ENCODE data around the gene MISP.

MISP gene

DNA sequence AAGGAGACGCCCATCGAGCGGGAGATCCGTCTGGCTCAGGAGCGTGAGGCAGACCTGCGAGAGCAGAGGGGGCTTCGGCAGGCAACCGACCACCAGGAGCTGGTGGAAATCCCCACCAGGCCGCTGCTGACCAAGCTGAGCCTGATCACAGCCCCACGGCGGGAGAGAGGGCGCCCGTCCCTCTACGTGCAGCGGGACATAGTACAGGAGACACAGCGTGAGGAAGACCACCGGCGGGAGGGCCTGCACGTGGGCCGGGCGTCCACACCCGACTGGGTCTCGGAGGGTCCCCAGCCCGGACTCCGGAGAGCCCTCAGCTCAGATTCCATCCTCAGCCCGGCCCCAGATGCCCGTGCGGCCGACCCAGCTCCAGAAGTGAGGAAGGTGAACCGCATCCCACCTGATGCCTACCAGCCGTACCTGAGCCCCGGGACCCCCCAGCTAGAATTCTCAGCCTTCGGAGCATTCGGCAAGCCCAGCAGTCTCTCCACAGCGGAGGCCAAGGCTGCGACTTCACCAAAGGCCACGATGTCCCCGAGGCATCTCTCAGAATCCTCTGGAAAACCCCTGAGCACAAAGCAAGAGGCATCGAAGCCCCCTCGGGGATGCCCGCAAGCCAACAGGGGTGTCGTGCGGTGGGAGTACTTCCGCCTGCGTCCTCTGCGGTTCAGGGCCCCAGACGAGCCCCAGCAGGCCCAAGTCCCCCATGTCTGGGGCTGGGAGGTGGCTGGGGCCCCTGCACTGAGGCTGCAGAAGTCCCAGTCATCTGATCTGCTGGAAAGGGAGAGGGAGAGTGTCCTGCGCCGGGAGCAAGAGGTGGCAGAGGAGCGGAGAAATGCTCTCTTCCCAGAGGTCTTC lies 7.1 kb downstream of the MISP start:
- TF ChIP-seq, protein P1, sequence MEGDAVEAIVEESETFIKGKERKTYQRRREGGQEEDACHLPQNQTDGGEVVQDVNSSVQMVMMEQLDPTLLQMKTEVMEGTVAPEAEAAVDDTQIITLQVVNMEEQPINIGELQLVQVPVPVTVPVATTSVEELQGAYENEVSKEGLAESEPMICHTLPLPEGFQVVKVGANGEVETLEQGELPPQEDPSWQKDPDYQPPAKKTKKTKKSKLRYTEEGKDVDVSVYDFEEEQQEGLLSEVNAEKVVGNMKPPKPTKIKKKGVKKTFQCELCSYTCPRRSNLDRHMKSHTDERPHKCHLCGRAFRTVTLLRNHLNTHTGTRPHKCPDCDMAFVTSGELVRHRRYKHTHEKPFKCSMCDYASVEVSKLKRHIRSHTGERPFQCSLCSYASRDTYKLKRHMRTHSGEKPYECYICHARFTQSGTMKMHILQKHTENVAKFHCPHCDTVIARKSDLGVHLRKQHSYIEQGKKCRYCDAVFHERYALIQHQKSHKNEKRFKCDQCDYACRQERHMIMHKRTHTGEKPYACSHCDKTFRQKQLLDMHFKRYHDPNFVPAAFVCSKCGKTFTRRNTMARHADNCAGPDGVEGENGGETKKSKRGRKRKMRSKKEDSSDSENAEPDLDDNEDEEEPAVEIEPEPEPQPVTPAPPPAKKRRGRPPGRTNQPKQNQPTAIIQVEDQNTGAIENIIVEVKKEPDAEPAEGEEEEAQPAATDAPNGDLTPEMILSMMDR (IDR thresholded peaks at IDR 0.05; ENCODE audit: extremely low read depth, missing control alignments), result no peak
- DNase-seq (ENCODE audit: low spot score), result no peak

DNA sequence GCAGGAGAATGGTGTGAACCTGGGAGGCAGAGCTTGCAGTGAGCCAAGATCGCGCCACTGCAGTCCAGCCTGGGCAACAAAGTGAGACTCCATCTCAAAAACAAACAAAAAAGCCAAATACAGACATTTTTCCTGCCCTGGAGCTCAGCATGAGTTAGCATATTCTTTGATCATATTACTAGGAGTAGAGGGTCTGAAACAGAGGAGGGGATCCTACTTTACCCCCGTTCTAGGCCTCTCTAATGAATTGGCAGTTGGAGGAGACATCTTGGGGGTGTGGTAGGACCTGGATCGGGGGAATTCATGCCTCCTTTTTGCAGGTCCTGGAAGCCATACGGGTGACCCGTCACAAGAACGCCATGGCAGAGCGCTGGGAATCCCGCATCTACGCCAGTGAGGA lies 12.3 kb downstream of the MISP start:
- no peak for DNase-seq (ENCODE audit: low spot score)
- TF ChIP-seq, protein P1 (IDR thresholded peaks at IDR 0.05; ENCODE audit: extremely low read depth, missing control alignments), result no peak

DNA sequence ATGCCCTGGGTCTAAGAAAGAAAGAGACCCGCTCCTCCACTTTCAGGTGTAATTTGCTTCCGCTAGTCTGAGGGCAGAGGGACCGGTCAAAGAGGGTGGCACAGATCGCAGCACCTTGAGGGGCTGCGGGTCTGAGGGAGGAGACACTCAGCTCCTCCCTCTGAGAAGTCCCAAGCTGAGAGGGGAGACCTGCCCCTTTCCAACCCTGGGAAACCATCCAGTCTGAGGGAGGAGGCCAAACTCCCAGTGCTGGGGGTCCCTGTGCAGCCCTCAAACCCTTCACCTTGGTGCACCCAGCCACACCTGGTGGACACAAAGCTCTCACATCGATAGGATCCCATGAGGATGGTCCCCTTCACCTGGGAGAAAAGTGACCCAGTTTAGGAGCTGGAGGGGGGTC lies 13.0 kb downstream of the MISP start:
- TF ChIP-seq, protein P1 (IDR thresholded peaks at IDR 0.05; ENCODE audit: extremely low read depth, missing control alignments), result no peak
- DNase-seq (ENCODE audit: low spot score), result no peak

DNA sequence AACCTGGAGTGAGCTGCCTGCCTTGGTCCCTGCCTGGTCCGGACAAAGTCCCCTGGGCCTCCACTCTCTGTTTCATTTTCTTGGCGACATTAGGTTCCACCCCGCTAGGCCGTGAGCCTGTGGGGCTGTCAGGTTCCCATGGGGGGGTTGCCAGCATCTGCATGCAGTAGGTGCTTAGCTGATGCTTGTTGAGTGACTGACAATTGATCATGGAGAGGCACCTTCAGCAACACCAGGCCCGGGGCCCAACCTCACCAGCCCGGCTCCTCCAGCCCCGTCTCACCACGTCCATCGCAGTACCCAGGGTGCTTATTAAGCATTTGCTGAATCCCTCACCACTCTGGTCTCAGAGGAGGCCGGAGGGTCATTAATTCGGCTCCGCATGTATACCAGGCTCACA lies 13.4 kb downstream of the MISP start:
- TF ChIP-seq, protein P1 (IDR thresholded peaks at IDR 0.05; ENCODE audit: extremely low read depth, missing control alignments), result no peak
- no peak for DNase-seq (ENCODE audit: low spot score)

DNA sequence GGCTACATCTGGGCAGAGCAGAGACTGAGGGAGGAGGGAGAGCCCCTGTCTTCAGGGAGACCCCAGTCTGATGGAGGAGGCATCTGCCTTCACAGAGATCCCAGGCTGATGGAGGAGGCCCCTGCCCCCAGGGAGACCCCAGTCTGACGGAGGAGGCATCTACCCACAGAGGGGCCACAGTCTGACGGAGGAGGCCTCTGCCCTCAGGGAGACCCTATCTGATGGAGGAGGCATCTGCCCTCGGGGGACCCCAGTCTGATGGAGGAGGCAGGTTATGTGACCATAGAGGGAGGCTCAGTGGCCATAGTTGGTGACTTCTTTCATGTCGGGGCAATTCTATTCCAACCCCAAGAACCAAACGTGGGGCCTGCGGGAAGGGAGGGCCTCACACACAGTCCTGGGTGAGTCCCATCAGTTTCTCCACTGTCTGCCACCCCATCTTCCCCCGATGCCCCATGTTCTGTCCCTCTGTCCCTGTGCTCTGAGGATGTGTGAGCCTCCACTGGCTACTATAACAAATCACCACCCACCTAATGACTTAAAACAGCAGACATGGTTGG lies 14.3 kb downstream of the MISP start:
- no peak for DNase-seq (ENCODE audit: low spot score)
- TF ChIP-seq, protein P1 (IDR thresholded peaks at IDR 0.05; ENCODE audit: extremely low read depth, missing control alignments), result no peak

DNA sequence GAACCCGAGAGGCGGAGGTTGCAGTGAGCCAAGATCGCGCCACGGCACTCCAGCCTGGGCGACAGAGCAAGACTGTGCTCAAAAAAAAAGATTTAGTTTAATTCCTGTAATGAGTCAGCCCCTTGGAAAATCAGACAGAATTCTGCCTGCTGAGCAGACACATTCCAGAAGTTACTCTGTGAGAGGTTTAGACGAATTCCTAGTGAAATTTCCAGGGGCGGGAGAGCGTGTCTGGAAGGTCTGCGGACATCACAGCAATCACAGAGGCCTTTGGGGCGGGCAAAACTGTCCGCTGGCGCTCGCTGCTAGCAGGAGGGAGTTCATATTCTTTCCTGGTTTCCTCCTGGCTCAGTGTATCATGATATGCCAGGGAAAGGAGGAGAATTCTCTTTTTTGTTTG lies 17.5 kb downstream of the MISP start:
- DNase-seq (ENCODE audit: low spot score), result no peak
- TF ChIP-seq, protein P1 (IDR thresholded peaks at IDR 0.05; ENCODE audit: extremely low read depth, missing control alignments), result no peak

DNA sequence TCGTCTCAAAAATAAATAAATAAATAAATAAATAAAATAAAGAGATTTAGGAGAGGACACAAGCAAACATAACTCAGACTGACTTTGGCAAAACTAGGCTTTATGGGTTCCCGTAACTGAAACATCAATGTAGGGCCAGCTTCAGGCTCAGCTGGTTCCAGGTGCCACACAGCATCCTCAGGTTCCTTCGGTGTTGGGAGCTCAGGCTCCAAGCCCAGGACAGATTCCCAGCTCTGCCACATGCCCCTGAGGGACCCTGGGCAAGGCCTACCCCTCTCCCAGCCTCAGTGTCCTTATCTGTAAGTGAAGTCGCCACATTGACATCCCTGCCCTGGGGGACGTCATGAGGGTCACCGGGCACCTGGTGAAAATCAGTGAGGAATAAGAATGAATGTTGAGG lies 18.7 kb downstream of the MISP start:
- TF ChIP-seq, protein P1 (IDR thresholded peaks at IDR 0.05; ENCODE audit: extremely low read depth, missing control alignments), result no peak
- DNase-seq (ENCODE audit: low spot score), result no peak

Data from GM20000 (cell line).